GM18526 (cell line): ENCODE measurements around the gene GGCX.

Experiments used
- POLR2A ChIP-seq: IDR thresholded peaks from 3 replicates; pipeline ENCODE4 v1.6.1; 2011; ENCODE audit not compliant: insufficient read length; ENCODE audit errors: extremely low read depth

The GGCX gene

GRCh38 chr2:85561280-85562212 lies at the start of gene GGCX:
Gene GGCX, minus strand, starts transcription at chr2:85561493. Its CDS starts 65 bp downstream, at chr2:85561428.
- TF ChIP-seq POLR2A = peak; percentile 96

DNA sequence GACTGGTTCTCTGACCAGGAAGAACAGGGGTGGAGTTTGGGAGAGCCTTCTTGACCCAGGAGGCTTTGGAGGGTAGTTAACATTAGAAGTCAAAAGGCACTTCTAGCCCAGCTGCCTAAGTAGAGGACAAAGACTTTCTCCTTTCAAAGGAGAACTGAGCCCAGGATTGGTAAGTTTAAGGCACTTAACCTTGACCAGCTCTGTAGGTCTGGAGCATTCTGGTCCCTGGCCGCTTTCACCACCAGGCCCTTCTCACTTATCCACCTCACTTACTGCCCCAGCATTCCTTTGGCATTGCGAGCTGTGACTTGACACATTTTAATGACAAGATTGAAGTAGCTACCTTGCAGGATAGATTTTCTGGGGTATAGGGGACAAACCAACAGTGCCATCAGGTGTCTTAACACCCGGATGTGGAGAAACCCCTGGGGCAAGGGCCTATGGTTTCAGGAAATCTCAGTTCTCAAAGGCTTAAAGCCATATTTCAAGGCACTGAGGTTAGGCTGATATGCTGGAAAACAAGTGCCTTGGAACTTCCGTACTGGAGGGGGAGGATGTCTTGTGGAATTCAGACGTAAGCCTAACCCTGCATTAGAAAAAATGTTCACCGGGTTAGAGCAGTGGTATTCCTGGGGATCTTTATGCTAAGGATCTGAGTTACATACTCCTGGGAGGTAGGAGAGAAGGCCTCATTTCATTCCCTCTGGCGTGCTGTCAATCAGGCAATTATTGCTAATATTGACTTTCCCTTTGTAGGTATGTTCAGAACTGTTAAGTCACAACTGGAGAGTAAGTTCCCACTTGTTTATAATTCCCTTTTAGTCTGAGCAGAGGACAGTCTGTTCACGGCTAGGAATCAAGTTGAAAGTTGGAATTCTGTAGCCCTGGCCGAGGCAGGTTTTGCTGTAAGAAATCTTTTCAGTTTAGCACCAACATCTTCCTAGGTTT lies 46.2 kb upstream of the GGCX start:
- TF ChIP-seq POLR2A = no peak

DNA sequence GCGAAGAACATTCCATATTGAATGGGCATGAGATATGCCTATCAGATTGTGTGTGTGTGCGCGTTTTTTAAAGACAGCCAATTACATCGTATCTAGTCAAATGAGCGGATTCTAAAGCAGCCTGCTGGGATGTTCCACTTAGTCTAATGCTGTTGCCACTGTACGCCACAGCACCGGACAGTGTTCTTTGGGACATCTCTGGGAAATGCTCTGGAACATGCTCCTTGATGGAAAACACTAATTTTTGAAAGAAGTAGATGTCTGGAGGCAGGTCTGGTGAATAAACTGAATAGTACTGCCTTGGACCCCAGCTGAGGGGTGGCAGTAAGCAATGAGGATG lies 44.8 kb upstream of the GGCX start:
- TF ChIP-seq POLR2A = no peak

GRCh38 chr2:85605406-85606115 lies 44.3 kb upstream of the GGCX start:
- TF ChIP-seq POLR2A = no peak

GRCh38 chr2:85604568-85605339 lies 43.5 kb upstream of the GGCX start:
- no peak for TF ChIP-seq POLR2A

DNA sequence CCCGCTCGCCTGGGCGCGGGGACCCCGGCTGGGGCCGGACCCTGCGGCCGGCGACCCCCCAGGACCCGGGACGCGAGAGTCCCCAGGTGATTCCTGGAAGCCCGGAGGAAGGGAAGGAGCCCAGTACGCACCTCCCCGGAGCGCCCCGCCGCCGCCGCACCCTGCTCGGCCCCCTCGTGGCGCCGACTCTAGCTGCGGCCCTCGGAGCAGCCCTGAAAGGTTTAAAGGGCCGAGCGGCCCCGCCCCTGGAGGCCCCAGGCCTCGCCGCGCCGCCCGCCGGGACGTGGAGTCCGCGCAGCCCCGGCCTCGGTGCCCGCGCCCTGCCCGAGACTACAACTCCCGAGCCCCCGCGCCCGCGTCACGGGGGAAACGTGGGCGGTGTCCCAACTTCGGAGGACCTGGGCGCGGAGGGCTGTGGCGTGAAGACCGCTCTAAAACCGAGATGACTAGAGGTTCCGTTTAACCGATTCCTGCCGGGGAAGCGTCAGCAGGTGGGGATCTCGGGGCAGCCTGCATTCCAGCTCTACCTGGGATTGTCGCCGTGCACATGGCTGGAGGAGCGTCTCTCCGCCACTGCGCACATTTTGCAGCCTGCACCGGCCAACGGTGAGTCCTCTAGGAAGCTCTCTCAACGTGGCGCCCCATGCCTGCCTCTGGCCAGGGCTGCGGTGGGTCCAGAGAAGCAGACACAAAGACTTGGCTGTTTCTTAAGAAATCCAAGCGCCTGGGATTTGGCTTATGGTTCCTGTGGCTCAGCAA lies 41.4 kb upstream of the GGCX start, which contains the start of gene TMEM150A:
Gene TMEM150A, minus strand, starts transcription at position 223 of the 759 bp plus-strand sequence. CDS start 750 bp downstream, outside the sequence.
- TF ChIP-seq POLR2A = peak; percentile 51

GRCh38 chr2:85601771-85602475 lies 40.6 kb upstream of the GGCX start:
- TF ChIP-seq POLR2A = no peak

GRCh38 chr2:85600951-85601770 lies 39.9 kb upstream of the GGCX start:
- no peak for TF ChIP-seq POLR2A

GRCh38 chr2:85600235-85600575 lies 38.9 kb upstream of the GGCX start:
- no peak for TF ChIP-seq POLR2A

DNA sequence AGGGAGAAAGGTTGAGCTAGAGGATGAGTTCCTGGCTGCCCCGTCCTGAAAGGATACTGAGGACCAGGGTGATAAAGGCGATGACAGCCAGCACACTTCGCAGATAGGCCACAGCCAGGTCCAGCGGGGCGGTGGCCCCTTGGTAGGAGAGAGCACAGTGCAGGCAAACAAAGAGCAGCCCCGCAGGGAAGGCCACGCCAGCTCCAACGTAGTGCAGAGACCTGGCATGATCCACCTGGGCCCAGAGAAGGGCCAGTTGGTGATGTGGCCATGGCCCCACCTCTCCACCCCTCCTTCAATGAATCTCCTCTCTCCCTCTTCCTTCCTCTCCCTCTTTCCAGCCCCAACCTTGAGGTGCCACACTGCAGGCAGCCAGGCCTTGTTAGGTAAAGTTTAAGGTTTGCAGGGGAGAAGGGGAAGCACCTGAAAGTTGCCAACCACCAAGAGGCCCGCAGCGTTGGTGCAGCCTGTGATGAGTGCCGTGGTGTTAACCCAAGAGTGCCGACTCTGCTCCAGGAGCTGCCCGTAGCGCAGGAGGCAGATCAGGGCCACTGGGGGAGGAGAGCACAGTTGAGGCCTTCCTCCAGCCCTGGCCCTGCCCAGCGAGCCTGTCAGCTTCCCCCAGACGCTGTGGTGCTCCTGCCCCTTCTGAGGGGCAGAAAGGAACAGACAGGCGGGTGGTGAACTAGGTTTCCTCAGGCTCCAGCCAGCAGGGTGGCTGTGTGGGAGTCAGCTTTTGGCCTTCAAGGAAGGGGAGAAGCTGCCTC lies 38.4 kb upstream of the GGCX start:
- TF ChIP-seq POLR2A = no peak

DNA sequence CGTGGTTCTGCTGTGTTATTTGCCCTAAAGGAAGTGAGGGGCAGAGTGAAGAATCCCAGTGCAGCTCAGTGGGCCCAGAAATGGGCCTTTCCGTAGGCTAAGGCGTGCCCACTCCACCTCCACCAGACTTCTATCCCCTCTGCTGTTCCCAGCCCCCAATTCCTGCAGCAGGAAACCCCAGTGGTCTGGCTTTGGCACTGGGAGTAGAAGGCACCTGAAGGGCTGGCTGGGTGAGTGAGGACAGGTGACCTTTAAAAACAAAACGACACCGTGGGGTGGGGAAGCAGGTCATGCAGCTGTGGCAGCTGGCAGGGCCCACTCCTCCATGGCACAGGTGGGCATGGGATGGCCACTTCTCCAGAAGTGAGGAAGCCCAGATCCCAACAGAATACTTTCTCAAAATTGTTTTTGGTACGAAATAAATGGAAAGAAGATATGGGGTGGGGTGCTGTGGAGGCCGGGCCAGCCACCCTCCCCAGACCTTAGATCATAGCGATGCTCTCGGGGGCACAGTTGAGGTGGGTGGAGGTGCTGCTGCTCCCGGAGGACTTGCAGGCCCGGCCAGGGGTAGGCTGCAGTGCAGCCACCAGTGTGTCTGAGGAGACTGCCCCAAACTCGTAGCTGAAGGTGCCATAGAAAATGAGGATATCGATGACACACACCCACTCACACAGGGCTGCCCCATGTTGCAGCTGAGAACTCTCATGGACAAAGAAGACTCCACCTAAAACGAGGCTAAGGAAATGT lies 37.5 kb upstream of the GGCX start:
- no peak for TF ChIP-seq POLR2A
